HUDEP-2 (cell line): ENCODE results near the gene ACER1.
"Not testable (repeated sequence)": the region's sequence is repeated elsewhere in the genome, so short reads cannot be mapped to it uniquely, and the experiment has no call there.

Source experiments
- DNase-seq, 76 experiments: peaks; one replicate each; lab custom pipeline; 2025; ENCODE audit not compliant: unreplicated experiment in 76 of 76; lab: John Stamatoyannopoulos, UW

Gene ACER1

DNA sequence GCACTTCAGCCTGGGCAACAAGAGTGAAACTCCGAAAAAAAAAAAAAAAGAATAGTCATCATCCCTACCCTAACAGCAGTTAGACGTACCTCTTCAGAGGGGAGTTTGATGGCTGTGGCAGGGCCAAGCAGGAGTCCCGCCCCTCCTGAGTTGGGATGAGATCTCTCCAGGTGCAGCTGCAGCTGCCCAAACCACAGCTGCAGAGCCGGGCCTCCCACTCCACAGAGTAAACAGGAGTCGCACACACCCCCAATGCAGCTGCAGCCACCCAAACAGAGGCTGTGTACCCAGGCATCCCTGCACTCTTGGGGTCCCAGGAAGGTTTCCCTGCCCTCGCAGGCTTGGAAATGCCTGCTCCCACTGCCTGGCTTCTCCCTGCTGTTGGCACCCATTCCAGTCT is 36.2 kb downstream of the ACER1 start:
- DNase-seq, result no peak

DNA sequence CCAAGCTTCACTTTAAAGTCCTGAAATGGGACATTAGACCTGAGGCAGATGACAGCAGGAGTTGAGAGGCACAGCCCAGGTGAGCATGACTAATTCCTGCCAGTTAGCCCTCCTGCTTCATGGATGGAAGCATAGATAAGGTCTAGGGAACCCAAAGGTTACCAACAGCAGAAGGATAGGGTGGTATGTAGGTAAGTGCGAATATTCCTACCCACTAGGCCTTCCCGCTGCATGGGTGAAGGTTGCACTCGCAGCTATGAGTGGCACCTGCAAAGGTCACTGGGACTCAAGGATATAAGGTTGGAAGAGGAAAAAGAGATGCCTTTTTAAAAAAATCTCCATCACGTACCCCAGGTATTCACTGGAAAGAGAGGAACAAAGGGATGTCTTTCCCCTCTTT is 41.4 kb downstream of the ACER1 start:
- no peak for DNase-seq

DNA sequence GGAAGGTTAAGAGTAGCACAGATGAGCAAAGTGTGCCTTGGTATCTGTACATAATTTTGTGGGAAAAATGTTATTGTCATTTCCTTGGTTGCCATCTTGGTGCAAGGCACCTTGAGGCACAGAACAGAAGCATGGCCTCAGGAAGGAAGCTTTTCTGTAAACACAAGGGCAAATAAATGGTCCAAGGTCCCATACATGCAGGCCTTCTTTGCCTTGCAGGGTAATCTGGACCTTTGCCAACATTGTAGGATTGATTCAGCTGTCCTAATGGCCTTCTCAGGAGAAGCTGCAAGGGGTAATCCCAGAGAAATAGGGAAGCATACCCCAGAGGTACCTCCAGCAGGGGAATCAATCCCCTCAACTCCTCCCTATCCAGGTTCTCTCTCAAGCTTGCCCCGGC is 44.7 kb downstream of the ACER1 start:
- DNase-seq, result no peak

DNA sequence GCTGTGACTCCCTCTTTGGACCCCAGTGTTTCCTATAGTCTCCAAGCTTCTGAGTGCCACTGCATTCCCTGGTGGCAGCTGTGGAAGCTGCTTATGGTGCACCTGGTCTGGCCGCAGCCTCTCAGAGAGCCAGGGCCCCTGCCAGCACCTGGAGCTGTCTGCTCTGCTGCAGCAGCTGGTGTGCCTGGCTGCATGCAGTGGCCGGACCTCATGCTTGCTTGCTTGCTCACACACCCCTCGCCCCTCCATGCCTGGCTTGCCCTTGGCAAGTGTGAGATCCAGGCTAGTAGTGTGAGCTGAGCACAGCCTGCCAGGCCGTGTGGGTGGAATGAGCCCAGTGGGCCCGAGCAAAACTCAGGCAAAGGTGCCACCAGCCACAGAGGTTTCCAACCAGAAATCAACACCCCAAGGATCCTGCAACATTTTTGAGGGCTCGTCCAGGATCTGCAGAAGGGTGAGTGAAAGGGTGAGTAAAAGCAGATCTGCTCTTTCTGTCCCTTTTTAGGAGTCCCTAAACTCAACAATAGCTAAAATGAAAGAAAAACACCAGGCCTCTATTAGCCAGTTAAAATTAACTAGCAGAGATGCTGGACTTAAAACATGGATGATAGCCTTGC is 46.0 kb downstream of the ACER1 start:
- no peak for DNase-seq

DNA sequence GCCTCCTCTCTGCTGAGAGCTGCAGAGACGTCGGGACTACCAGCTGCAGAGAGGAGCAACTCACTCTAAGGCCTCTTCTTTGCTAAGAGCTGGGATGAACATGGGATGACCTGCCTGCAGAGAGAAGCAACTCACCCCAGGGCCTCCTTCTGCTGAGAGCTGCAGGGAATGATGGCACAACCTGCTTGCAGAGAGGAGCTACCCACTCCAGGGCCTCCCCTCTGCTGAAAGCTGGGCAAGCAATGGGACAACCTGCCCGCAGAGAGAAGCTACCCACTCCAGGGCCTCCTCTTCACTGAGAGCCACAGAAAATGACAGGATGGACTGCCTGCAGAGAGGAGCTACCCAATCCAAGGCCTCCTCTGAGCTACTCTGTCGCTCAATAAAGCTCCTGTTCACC is 46.7 kb downstream of the ACER1 start:
- DNase-seq, result no peak

DNA sequence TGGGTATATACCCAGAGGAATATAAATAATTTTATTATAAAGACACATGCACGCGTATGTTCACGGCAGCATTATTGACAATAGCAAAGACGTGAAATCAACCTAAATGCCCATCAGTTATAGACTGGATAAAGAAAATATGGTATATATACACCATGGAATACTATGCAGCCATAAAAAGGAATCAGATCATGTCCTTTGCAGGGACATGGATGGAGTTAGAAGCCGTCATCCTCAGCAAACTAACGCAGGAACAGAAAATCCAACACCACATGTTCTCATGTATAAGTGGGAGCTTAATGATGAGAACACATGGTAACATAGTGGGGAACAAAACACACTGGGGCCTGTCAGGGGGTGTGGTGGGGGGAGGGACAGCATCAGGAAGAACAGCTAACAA is 51.0 kb downstream of the ACER1 start:
- DNase-seq, result not testable (repeated sequence)

DNA sequence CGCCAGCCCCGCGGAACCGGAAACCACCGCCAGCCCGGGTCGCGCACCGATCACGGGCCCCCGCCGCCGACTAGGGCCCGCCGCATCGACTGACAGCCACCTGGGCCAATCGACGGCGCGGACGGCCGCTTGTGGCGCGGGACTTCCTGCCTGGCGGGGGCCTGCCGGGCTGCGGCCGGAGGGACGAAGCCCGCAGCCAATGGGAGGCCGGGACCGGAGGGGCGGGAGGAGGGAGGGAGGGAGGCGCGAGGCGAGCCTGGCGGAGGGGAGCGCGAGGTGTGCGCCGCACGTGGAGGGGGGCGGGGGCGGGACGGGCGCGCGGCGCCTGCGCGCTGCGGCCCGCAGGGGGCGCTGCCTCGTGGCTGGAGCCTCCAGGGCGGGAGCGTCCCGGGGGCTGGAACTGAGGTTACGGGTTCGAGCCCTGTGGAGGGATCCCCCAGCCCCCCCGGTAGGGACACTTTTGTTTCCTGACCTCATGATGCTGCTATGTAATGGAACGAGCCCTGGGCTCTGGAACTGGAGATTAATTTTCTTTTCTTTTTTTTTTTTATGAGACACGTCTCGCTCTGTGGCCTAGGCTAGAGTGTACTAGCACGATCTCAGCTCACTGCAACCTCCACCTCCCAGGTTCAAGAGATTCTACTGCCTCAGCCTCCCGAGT is 53.4 kb downstream of the ACER1 start, which contains the start of gene MLLT1:
Gene MLLT1, minus strand, starts transcription at position 45 of the 661 bp plus-strand sequence. CDS start 191 bp downstream, outside the sequence.
- DNase-seq, result peak; percentile 49 to 99 (median 98)

DNA sequence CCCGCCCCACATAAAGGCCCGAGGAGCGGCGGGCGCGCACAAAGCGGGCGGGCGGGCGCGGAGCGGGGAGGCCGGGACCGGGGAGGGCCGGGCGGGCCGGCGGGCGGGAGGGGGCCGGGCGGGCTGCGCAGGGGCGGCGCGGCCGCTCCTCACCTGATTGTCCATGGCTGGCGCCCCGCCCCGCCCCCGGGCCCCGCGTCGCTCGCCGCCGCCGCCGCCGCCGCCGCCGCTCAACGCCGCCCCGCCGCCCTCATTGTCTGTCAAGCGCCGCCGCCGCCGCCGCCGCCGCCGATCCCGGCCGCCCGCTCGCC is 53.8 kb downstream of the ACER1 start:
- no peak for DNase-seq

DNA sequence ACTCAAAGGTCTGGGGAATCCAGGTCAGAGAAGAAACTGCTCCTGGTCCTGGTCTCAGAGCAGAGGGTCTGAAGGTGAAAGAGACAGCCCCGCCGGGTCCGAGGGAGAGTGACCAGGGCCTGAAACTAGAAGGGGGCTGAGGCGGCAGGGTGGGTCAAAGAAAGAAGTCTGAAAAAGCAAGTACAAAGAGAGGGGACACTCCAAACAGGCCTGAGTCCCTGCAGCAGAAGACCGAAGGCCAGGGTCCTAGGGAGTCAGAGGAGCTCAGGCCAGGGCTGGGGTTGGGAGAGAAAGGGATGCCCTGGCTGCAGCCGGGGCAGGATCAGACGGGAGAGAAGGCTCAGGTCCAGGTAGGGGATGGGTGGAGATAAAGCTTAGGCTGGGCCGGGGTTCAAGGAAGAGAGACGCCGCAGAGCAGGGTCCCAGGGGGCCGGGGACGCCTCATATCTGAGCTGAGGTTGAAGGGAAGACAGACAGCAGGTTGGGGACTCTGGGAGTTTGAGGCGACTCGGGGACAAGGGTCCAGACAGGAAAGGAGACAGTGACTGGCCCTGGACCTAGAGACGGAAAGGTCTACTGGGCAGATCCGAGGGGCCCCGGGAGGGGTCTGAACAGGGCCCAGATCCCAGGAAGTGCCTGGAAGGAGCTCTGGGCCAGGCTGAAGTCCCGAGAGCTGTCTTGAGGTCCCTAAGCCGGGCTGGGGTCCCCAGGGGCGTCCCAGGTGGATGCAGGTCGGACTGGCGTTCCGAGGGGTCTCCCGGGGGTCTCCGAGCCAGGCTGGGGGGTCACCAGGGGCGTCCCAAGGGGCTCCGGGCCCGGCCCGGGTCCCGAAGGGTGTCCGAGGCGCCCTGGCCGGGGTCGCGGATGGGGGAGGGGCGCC is 54.4 kb downstream of the ACER1 start:
- peak in 2 of 76 experiments; percentile 23 to 41 for DNase-seq

DNA sequence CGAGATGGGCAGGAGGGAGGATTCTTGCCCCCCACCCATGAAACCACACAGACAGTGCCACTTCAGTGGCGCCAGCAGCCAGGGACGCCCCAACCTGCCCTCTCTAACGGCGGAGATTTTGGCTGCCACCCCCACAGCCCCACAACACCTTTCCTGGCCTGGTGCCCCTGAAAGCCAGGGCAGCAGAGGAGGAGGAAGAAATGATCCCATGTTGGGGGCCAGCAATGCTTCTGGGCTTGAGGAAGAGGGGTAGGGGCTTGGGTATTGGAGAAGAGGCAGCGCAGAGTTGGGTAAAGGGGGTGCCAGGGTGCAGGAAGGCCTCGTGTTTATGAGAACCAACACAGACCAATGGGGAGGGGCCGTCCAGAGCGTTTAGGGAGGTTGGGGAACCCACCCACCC is 55.4 kb downstream of the ACER1 start:
- DNase-seq, result no peak

DNA sequence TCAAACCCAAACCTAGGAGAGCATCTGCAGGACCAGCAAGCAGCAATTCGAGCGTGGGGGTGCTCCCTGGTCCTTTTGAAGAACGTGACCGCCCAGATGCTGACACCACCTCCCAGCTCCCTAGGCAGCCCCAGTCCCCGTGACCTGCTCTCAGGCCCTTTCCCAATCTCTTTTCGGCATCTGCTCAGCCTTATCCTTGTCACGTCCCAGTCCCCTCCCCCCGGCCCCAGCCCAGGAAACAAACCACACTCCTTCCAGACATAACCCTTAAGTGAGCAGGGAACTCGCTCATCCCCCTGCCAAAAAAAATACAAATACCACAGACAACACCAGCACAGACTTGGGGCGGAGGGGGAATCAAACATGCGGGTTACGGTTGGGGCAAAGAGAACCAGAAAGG is 57.0 kb downstream of the ACER1 start:
- peak in 56 of 76 experiments; percentile 16 to 87 (median 58) for DNase-seq

DNA sequence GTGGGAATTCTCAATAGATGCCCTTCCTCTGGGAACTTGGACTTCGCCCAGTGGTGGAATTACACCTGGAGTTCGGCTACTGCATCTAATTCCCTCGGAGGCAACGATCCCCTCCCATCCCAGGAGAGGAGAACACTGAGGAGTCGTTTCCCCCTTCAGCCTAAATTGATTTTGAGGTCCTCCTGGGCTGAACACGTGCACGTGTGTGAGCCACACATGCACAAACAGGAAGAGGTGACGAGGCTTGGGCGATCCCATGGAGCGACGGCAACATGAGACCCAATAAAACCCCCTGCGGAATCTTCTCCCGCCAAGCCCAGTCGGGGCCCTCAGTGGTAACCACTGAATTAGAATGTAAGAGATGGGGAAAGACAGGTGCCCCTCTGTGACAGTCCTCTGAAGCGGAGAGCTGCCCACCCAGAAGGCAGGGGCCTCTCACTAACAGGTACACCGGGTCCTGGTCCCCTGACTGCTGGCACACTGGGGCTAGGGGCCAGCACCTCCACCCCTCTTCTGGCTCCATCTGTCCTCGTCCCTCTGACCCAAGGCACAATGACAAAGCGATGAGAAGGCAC is 58.2 kb downstream of the ACER1 start:
- DNase-seq, result no peak

DNA sequence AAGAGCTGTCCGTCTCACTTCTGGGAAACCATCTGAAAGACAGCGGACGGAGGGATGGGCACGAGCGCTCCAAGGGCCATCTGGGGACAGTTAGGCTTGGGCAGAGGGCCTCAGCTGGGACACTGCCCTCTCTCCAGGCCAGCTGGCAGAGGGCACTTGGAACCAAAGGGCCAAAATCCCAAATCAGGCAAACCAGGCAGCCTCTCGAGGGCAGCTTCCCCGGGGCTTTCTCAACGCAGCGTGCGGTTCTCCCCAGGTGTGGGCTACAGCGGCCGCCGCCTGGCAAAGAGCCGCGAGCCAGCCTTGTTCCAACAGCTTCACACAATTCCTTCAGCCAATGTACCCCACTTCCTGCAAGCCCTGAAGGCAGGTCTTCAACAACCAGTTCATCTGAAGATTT is 58.7 kb downstream of the ACER1 start:
- no peak for DNase-seq

DNA sequence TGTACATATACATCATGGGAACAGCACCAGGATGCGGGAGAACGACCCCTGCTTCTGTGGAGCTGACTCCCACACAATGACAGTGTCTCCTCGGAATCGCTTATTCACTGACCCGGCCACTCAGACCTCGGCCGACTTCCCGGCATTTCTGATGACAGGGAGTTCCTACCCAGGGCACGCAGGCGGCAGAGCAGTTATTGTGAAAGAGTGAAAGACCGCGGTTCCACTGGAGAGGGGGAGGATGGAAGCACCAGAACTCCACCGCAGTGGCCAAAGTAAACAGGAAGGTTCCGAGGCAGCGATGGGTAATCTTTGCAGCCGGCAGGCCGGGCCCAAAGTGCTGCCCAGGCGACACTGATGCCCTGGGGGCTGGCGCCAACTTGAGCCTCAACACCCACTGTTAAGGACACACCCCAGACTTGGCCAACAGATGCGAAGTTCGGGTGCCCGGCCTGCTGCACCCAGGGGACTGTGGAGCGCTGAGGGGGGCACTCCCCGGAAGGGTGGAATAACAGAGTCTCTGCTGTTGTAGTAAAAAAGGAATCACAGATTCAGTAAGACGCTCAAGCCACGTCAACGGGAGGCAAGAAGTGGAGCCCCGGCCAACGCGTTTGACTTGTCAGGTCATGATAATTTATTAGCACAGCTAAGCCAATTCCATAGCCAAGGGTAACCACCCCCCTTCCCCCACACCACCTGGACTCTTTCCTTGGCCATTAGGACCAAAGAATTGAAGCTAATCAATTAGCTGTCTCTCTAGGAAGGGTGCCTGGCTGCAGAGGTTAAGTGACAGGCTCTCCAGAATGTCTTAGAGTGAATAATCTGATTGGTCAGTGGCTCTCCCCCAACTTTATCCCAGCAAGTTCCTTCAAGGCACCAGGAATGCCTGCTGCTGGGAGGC is 59.5 kb downstream of the ACER1 start:
- DNase-seq, result no peak

DNA sequence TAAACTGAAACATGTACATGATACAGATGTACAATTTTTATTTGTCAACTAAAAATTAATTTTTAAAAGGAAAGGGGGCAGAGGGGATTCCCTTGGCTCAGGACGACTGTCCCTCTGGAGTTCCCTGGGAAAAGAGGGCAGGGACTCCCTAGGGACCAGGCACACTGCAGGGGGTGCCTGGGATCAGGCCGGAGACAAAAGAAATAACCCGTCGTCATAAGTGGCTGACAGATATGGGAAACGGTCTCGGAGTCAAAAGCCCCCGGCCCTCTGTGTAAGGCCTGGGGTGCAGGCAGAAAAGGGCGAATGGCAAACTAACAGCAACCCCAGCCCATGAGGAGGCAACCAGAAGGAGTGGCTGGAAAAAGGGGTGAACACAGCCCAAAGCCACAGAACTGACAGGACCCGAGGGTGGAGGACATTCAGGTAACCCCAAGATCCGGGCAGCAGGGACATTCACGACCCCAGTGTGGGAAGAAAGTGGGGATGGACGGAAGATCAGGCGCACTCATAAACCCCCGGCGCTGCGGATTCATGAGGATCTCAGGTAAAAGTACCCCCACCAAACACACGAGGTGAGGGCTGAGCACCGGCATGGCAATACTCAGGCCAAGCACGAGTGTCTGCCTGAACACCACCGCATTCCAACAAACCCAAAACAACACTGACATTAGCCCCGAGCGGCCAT is 60.4 kb downstream of the ACER1 start:
- no peak for DNase-seq

DNA sequence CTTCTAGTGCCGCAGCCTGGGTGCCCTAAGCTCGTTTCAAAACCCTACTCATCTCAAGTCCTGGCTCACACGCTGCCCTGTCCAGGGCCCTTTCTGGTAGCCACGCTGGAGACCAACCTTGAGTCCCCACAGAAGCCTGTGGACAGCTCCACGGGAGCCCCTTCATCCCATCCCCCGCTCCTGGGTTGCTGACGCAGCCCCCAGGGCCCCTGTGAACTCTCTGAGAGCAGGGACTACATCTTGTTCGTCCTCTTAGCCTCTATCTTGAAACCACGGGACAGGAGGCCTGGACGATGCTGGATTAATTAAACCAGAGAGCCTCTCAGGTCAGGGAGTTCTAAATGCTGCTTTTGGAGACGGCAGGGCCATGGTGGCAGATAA is 61.0 kb downstream of the ACER1 start:
- no peak for DNase-seq

DNA sequence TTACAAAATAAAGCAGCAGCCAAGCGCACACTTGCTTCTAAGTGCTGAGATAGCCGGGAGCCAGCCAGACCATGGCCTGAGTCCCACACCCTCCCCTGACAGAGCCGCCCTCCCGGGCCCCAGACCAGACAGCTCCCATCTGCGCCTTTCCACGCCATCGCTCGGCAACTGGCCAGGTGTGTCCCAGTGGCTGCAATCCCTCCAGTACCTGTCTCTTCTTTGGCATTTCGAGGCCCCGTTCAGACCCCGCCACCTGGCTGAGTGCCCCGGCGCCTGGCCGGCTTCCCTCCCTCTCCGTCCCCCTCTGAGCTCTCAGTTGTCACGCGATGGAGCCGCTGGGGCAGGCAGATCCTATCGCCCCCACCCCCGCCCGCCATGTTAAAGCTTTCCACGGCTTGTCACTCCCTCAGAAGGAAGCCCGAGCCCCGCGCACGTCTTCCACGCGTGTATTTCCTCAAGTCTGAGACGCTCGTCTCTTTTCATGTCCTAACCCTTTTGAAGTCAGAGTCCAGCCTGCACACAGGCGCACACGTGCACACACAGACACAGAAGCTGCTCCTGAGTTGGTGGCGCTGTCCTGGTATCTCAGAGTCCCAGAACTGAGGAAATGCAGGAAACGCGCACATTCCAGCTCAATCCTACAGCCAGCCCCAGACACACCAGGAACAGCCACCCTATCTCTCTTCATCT is 61.5 kb downstream of the ACER1 start:
- DNase-seq, result no peak

DNA sequence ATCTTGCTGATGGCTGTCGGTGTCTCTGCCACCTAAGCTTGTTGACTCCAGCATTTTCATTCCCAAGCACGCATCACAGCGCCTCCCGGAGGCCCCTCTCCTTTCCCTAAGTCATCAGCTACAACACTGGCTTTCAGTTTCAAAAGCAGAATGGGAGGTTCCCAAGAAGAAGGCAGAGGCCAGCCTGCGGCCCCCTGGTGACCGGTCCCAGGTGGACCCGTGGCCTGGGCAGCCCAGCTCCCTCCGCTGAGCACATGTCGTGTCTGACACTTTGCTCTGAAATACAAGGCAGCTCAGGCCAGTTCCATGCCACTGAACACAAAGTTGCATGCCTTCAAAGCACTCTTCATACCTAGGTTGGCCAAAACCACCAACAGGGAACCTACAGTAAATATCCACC is 62.2 kb downstream of the ACER1 start:
- no peak for DNase-seq

DNA sequence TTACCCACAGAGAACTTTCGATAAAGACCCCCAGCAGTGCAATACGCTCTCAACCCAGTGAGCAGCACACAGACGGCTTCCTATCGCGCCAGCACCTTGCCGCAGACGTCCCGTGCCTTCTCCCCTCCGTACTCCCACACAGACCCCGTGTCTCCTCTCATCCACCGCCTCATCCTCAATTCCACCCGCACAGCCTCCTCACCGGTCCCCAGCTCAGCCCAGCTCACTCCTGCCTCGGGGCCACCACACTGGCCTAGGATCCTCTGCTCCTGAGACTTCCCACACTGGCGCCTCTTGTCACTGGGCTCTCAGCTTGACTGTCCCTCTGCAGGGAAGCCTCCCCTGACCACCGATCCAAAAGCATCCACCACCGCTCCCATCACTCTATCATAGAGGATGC is 62.6 kb downstream of the ACER1 start:
- no peak for DNase-seq
